22Rv1 (cell line): ENCODE measurements around the gene RIIAD1.

Source experiments
- ZFX ChIP-seq: fragments of 450-650 bp; IDR thresholded peaks from 2 replicates; pipeline ENCODE4 v1.6.1; 2017; ENCODE audit warnings: antibody characterized with exemption, borderline replicate concordance
- TF ChIP-seq, protein P1 (sequence below): fragments of 450-650 bp; IDR thresholded peaks from 2 replicates; pipeline ENCODE4 v1.5.1; 2017; ENCODE audit warnings: mild to moderate bottlenecking

DNA sequence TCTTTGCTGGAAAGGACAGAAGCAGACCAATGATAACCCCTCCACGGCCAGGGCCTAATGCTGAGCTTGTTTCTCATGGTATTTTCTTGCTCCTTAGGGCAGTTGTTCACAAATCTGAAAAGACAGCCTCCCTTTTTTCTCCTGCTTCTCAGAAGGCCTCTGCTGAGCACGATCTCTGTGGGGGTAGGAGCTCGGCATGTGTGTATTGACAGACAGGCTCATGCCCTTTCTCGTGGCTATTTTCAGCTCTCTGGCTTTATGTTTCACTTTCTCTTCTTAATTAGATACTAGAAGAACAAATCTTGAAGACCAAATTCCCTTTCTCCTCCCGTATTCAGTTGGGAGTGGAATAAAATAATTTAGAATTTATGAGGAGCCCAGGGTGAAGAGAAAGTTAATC is 768 bp upstream of the RIIAD1 start:
- TF ChIP-seq, protein P1, sequence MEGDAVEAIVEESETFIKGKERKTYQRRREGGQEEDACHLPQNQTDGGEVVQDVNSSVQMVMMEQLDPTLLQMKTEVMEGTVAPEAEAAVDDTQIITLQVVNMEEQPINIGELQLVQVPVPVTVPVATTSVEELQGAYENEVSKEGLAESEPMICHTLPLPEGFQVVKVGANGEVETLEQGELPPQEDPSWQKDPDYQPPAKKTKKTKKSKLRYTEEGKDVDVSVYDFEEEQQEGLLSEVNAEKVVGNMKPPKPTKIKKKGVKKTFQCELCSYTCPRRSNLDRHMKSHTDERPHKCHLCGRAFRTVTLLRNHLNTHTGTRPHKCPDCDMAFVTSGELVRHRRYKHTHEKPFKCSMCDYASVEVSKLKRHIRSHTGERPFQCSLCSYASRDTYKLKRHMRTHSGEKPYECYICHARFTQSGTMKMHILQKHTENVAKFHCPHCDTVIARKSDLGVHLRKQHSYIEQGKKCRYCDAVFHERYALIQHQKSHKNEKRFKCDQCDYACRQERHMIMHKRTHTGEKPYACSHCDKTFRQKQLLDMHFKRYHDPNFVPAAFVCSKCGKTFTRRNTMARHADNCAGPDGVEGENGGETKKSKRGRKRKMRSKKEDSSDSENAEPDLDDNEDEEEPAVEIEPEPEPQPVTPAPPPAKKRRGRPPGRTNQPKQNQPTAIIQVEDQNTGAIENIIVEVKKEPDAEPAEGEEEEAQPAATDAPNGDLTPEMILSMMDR, result no peak
- TF ChIP-seq ZFX, result no peak
